GM19324 (cell line): Measurements from ENCODE around the gene SLC2A13.
A peak's percentile ranks its signal among the peaks of the same experiment; 100 is the strongest.
"Not testable (repeated sequence)": the region's sequence is repeated elsewhere in the genome, so short reads cannot be mapped to it uniquely, and the experiment has no call there.

Experiments used
- ATAC-seq: cut with Tn5 transposase; IDR thresholded peaks from one replicate; pipeline ENCODE4 v1.9.1; 2021; ENCODE audit warnings: mild to moderate bottlenecking, moderate library complexity; ENCODE audit not compliant: unreplicated experiment, low FRiP score

SLC2A13 gene

DNA sequence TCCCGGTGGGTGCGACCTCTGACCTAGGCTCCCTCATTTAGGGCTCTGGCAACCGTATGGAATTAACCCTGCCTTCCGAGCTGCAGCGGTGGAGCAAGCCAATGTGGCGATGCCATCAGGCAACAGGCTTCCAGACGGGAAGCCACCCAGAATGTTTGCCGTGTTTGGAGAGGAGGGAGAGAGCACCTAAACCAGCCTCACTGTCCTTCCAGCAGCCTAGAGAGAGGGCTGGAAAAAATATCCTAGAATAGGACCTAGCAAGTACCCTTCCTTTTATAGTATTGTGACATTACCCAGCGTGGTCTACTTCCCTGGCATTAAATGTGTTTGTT, 287 bp upstream of the SLC2A13 start:
- no peak for ATAC-seq

GRCh38 chr12:40105265-40105514, 691 bp downstream of the SLC2A13 start:
- ATAC-seq: peak; percentile 48

- no peak for ATAC-seq
Observed at GRCh38 chr12:40104461-40105264, 1.2 kb downstream of the SLC2A13 start.

DNA sequence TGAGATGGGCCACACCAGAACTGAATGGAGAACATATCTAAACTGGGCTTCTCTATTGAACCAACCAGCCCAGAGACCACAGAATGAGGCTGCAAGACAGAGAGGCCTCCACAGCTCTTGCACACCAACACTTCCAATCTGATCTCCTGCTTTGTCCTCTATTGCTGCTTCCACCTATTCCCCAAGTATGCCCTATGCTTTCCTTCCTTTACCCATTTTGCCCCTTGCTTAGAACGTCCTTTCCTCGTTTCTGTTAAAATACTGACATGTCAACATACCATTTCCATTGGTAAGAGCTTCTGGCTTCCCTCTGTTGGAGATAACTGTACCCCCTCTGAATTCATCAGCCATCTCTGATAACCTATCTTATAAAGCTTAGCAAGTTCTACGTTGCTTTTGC, 2.8 kb downstream of the SLC2A13 start:
- no peak for ATAC-seq

GRCh38 chr12:40101747-40102146, 4.1 kb downstream of the SLC2A13 start:
- ATAC-seq: no peak

DNA sequence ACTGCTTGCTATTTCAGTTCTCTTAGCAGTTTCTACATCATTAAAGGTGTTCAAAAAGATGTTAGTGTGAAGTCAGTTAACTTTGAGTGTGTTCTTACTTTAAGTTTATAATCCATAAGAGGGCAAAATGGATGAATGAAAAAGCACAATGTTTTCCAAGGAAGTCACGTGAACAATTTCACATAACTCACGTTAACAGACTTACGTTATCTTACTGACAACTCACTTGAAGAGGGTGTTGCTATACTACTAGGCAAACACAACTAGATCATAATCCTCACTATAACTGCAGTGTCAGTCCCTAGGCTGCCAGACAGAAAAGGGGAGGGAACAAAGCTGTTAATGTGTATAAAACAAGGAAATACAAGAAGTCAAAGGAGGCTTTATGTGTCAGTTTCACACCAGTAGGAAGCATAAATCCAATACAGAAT, 6.4 kb downstream of the SLC2A13 start:
- no peak for ATAC-seq

DNA sequence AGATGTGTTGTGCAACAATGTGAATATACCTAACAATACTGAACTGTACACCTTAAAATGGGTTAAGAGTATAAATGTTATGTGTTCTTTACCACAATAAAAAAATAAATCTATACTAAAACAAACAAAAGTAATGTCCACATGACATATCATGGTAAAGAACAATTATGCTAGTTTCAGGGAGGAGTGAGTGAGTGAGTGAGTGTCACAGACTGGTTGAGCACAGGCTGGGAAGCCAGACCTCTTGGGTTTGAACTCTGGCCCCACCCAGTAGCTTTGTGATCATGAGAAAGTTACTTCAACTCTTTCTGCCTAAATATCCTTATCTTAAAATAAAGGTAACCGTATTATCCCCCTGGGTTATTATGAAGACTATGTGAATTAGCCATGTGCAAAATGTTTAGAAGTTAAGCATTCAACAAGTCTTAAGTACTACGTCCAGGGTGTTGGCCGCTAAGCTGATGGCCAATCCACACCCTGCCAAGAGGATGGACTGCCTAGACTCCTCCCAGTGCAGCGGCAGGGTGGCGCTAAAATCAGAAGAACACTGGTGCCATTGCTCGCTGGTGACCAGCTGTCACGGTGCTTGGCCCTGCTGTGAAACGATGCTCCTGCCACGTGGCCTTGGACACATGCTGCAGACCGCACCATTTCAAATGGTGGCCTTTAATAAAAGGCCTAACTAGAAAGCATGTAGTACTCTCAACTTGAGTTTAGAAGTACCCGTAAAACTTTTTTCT, 7.3 kb downstream of the SLC2A13 start:
- ATAC-seq: no peak

DNA sequence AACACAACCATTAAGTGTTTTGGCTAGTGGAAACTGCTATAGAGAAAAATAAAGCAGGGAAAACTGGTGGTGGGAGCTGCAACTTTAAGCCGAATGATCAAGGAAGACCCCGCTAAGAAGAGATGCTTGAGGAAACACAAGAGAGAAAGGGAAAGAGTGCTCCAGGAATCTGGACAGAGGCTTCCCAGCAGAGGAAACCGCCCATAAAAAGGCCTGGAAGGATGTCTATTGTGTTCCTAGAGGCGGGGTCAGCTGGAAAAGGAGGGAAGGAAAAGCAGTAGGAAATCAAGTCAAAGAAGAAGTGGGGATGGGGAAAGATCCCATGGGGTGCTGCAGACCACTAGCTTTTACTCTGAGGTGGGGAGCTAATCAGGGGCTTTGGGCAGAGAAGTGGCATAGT, 12.4 kb downstream of the SLC2A13 start:
- no peak for ATAC-seq

- ATAC-seq: no peak
Observed at GRCh38 chr12:40086471-40086870, 19.4 kb downstream of the SLC2A13 start.

DNA sequence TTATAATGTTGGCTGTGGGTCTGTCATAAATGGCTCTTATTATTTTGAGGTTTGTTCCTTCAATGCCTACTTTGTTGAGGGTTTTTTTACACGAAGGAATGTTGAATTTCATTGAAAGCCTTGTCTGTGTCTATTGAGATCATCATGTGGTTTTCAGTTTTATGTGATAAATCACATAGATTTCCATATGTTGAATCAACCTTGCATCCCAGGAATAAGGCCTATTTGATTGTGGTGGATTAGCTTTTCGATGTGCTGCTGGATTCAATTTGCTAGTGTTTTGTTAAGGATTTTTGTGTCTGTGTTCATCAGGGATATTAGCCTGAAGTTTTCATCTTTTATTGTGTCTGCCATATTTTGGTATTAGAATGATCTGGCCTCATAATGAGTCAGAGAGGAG, 27.6 kb downstream of the SLC2A13 start:
- ATAC-seq: no peak

- ATAC-seq: no peak
Observed at GRCh38 chr12:40075458-40075857, 30.4 kb downstream of the SLC2A13 start.

- ATAC-seq: no peak
Observed at GRCh38 chr12:40068416-40068815, 37.5 kb downstream of the SLC2A13 start.

- no peak for ATAC-seq
Observed at GRCh38 chr12:40065636-40066035, 40.2 kb downstream of the SLC2A13 start.

DNA sequence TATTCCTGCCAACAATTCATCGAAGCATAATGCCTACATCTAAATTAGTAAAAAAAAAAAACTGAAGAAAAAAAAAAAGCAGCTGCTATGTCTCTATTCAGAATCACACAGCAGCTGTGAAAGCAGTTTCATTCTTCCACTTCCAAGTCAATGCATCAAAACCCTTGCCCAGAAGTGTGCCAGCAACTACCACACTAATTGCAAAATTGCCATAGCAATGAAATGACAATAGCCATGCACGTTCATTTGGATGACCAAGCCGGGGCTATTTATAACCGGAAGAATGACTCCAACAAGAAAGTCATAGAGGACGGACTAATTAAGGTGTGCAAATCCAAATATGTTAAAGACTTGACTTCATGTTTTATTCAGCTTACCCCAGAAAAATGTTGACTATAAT, 42.5 kb downstream of the SLC2A13 start:
- no peak for ATAC-seq

- no peak for ATAC-seq
Observed at GRCh38 chr12:40058721-40059190, 47.1 kb downstream of the SLC2A13 start.

- ATAC-seq: no peak
Observed at GRCh38 chr12:40056373-40056772, 49.5 kb downstream of the SLC2A13 start.

- ATAC-seq: no peak
Observed at GRCh38 chr12:40055776-40056175, 50.1 kb downstream of the SLC2A13 start.

- no peak for ATAC-seq
Observed at GRCh38 chr12:40055228-40055579, 50.7 kb downstream of the SLC2A13 start.

DNA sequence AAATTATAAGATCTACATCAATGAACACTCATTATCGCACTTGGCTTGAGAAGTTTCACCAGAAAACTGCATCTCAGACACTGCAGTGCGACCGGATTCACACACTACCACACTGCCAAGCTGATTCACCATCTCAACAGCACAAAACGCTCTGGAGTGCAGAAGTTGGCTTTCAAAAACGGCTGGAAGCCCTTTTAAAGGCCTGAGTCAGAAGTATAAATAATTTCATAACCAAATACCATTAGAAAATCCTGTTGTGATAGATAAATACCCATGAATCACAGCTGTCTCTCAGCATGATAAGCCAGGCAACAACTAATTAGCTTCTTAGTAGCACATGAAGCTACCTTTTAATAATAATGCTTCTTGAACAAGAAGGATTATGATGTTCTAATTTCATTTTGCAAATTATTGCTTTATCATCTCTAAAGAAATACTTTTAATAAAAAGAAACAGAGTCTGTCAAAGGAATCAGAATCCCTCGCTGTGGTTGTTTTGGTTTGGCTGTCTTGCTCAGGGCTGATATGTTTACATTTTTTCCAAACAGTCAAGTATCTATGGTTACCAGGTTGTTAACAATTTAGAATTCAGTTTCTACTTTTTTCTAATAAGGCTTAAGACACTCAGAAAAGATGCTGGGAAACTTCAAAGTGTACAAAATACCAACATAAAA, 51.2 kb downstream of the SLC2A13 start:
- ATAC-seq: no peak

GRCh38 chr12:40049268-40049667, 56.6 kb downstream of the SLC2A13 start:
- no peak for ATAC-seq

DNA sequence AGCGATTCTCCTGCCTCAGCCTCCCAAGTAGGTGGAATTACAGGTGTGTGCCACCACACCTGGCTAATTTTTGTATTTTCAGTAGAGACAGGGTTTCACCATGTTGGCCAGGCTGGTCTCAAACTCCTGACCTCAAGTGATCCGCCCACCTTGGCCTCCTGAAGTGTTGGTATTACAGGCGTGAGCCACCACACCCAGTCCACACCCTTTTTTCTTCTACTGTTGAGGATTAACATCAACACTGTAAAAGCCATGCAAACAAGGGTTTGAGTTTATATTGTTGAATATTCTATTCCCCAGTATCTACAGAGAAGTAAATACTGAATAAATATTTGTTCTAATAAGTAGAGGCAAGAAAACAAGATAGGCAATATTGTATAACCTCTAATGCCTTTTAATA, 58.9 kb downstream of the SLC2A13 start:
- ATAC-seq: not testable (repeated sequence)

DNA sequence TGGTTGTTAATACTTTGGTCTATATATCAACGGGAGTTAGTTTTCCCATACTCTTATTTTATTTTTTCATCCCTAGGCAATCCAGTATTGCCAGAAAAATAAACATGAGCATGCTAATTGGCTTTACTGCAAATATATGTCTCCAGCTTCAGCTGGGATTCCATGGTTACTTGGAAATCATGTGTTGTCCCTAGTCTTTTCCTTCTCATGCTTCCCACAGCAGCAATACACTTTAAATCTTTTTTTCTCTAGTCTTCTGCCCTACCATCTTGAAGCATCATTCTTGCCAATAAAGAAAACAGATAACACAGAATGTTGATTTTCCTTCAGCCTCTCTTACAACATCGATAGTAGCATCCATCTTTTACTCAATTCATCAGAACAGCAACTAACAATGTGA, 60.2 kb downstream of the SLC2A13 start:
- ATAC-seq: no peak
